HepG2 (cell line): Measurements from ENCODE around the gene RBM45. TPM values are rescaled to one million over a fixed set of nuclear protein-coding genes. Genes with fewer than 3 reads are reported as not detected.

Experiments used
- ARID2 ChIP-seq: sonication (generic); formaldehyde crosslinking; IDR thresholded peaks from 2 replicates; pipeline ENCODE4 v1.8.1; 2022; ENCODE audit warnings: mild to moderate bottlenecking, missing genetic modification reagents, borderline replicate concordance
- ATF1 ChIP-seq: IDR thresholded peaks from 2 replicates; pipeline ENCODE4 v1.6.1; 2016; ENCODE audit warnings: mild to moderate bottlenecking, control low read depth
- ELF4 ChIP-seq: sonication (generic); formaldehyde crosslinking; IDR thresholded peaks from 2 replicates; pipeline ENCODE4 v1.5.0; 2020; ENCODE audit warnings: missing genetic modification reagents, mild to moderate bottlenecking, moderate library complexity, borderline replicate concordance
- ERF ChIP-seq: IDR thresholded peaks from 2 replicates; pipeline ENCODE4 v1.6.1; 2018; ENCODE audit warnings: missing biosample characterization, missing genetic modification reagents
- ETV6 ChIP-seq: sonication (generic); formaldehyde crosslinking; conservative IDR thresholded peaks from 2 replicates; pipeline ENCODE4 v1.4.0; 2020; ENCODE audit warnings: missing genetic modification reagents
- FOSL2 ChIP-seq: sonication (generic); formaldehyde crosslinking; IDR thresholded peaks from 2 replicates; pipeline ENCODE4 v1.4.0; 2020; ENCODE audit warnings: missing genetic modification reagents
- GTF3A ChIP-seq: sonication (generic); formaldehyde crosslinking; conservative IDR thresholded peaks from 2 replicates; pipeline ENCODE4 v1.4.0; 2020; ENCODE audit warnings: mild to moderate bottlenecking, missing genetic modification reagents
- KAT7 ChIP-seq: IDR thresholded peaks from 2 replicates; pipeline ENCODE4 v1.6.1; 2018; ENCODE audit warnings: borderline replicate concordance, missing compliant biosample characterization
- KDM5A ChIP-seq: fragments of 200-600 bp; sonication (generic); IDR thresholded peaks from 2 replicates; pipeline ENCODE4 v1.7.0; 2018; ENCODE audit warnings: antibody characterized with exemption, mild to moderate bottlenecking, low read length, borderline replicate concordance
- KLF16 ChIP-seq, 2 experiments: sonication (generic) in 1 of 2; formaldehyde crosslinking in 1 of 2; IDR thresholded peaks; 2 replicates each; pipeline versions ENCODE4 v1.6.1 to v1.8.0; 2016 to 2023; ENCODE audit warnings: missing genetic modification reagents in 2 of 2, missing compliant biosample characterization in 1 of 2
- MTF1 ChIP-seq: sonication (generic); formaldehyde crosslinking; IDR thresholded peaks from 2 replicates; pipeline ENCODE4 v1.5.0; 2020; ENCODE audit warnings: missing genetic modification reagents
- NCOA2 ChIP-seq: sonication (generic); formaldehyde crosslinking; IDR thresholded peaks from 2 replicates; pipeline ENCODE4 v1.8.0; 2022; ENCODE audit warnings: inconsistent platforms
- NFE2 ChIP-seq: sonication (generic); formaldehyde crosslinking; IDR thresholded peaks from 2 replicates; pipeline ENCODE4 v1.4.0; 2020; ENCODE audit warnings: missing genetic modification reagents
- RBAK ChIP-seq: sonication (generic); formaldehyde crosslinking; IDR thresholded peaks from 2 replicates; pipeline ENCODE4 v1.5.1; 2020; ENCODE audit warnings: mild to moderate bottlenecking, missing genetic modification reagents
- REPIN1 ChIP-seq: sonication (generic); formaldehyde crosslinking; IDR thresholded peaks from 2 replicates; pipeline ENCODE4 v1.8.0; 2022; ENCODE audit warnings: missing genetic modification reagents, low read depth, mild to moderate bottlenecking, borderline replicate concordance
- RFXAP ChIP-seq: sonication (generic); formaldehyde crosslinking; IDR thresholded peaks from 2 replicates; pipeline ENCODE4 v1.4.0; 2020; ENCODE audit warnings: missing genetic modification reagents, borderline replicate concordance
- SCMH1 ChIP-seq: sonication (generic); formaldehyde crosslinking; IDR thresholded peaks from 2 replicates; pipeline ENCODE4 v1.9.0; 2021; ENCODE audit warnings: missing genetic modification reagents, mild to moderate bottlenecking, borderline replicate concordance
- SMAD9 ChIP-seq: sonication (generic); formaldehyde crosslinking; IDR thresholded peaks from 2 replicates; pipeline ENCODE4 v1.5.1; 2020; ENCODE audit warnings: mild to moderate bottlenecking, missing genetic modification reagents
- SUZ12 ChIP-seq: fragments of 150-350 bp; IDR thresholded peaks from 2 replicates; pipeline ENCODE4 v1.6.1; 2014; ENCODE audit warnings: low read depth, low read length
- U2AF1 ChIP-seq: fragments of 200-400 bp; formaldehyde crosslinking; optimal IDR thresholded peaks from 2 replicates; pipeline ENCODE3; 2017; ENCODE audit warnings: mild to moderate bottlenecking, low read depth, low read length
- ZEB1 ChIP-seq: IDR thresholded peaks from 2 replicates; pipeline ENCODE4 v1.6.1; 2012; ENCODE audit warnings: mild to moderate bottlenecking, low read depth, inconsistent platforms; ENCODE audit not compliant: insufficient replicate concordance
- ZFP62 ChIP-seq: sonication (generic); formaldehyde crosslinking; IDR thresholded peaks from 2 replicates; pipeline ENCODE4 v1.4.0; 2020; ENCODE audit warnings: missing genetic modification reagents
- ZFX ChIP-seq: sonication (generic); formaldehyde crosslinking; IDR thresholded peaks from 2 replicates; pipeline ENCODE4 v1.4.0; 2020; ENCODE audit warnings: mild to moderate bottlenecking, low read depth, missing genetic modification reagents, moderate library complexity
- ZNF207 ChIP-seq: fragments of 450-650 bp; IDR thresholded peaks from 2 replicates; pipeline ENCODE4 v1.6.1; 2016; ENCODE audit warnings: antibody characterized with exemption, borderline replicate concordance
- ZNF678 ChIP-seq: sonication (generic); formaldehyde crosslinking; IDR thresholded peaks from 2 replicates; pipeline ENCODE4 v1.4.0; 2020; ENCODE audit warnings: mild to moderate bottlenecking, missing genetic modification reagents
- ZNF777 ChIP-seq: sonication (generic); formaldehyde crosslinking; IDR thresholded peaks from 2 replicates; pipeline ENCODE4 v1.4.0; 2020; ENCODE audit warnings: missing genetic modification reagents
- ZNF878 ChIP-seq: sonication (generic); formaldehyde crosslinking; IDR thresholded peaks from 2 replicates; pipeline ENCODE4 v1.8.1; 2023; ENCODE audit warnings: mild to moderate bottlenecking, missing genetic modification reagents, moderate library complexity
- ZSCAN31 ChIP-seq: sonication (generic); formaldehyde crosslinking; IDR thresholded peaks from 2 replicates; pipeline ENCODE4 v1.5.0; 2020; ENCODE audit warnings: low read depth, mild to moderate bottlenecking, missing genetic modification reagents
- polyA plus RNA-seq, 8 experiments: library from polyadenylated mRNA; depleted of rRNA in 3 of 8; stranded (reverse) in 7 of 8; unstranded in 1 of 8; fragments of >200 nt; fragmentation: Illumina TruSeq in 4 of 8; extraction: Trizol in 4 of 8; gene quantifications; 2 replicates each; pipeline versions ENCODE4 v1.2.1 to v1.2.3, GENCODE V29; 2011 to 2016; ENCODE audit warnings: low read depth in 4 of 8, missing spikeins in 1 of 8, mixed read lengths in 1 of 8; ENCODE audit not compliant: insufficient read depth in 1 of 8
- total RNA-seq, 5 experiments: library from RNA; depleted of rRNA; stranded (reverse); fragments of >200 nt; fragmentation: Illumina TruSeq; extraction: Trizol; gene quantifications; 2 replicates each; pipeline ENCODE4 v1.2.3, GENCODE V29; 2016; ENCODE audit warnings: low read depth in 1 of 5
- TF ChIP-seq, protein P1 (sequence below): sonication (generic); formaldehyde crosslinking; IDR thresholded peaks from 2 replicates; pipeline ENCODE4 v1.5.0; 2020; ENCODE audit warnings: mild to moderate bottlenecking, low read depth, missing genetic modification reagents, borderline replicate concordance
- TF ChIP-seq, protein P2 (sequence below): sonication (generic); formaldehyde crosslinking; IDR thresholded peaks from 2 replicates; pipeline ENCODE4 v1.4.0; 2020; ENCODE audit warnings: mild to moderate bottlenecking, missing genetic modification reagents
- TF ChIP-seq, protein P3 (sequence below): sonication (generic); formaldehyde crosslinking; IDR thresholded peaks from 2 replicates; pipeline ENCODE4 v1.5.1; 2020; ENCODE audit warnings: missing genetic modification reagents, mild to moderate bottlenecking, borderline replicate concordance

The RBM45 gene
- total and polyA plus RNA-seq, 2 of the 13 experiments (the other 11 are each of a cell fraction or from before 2014, with no cell fraction given) = 5.7 to 25.2 TPM

DNA sequence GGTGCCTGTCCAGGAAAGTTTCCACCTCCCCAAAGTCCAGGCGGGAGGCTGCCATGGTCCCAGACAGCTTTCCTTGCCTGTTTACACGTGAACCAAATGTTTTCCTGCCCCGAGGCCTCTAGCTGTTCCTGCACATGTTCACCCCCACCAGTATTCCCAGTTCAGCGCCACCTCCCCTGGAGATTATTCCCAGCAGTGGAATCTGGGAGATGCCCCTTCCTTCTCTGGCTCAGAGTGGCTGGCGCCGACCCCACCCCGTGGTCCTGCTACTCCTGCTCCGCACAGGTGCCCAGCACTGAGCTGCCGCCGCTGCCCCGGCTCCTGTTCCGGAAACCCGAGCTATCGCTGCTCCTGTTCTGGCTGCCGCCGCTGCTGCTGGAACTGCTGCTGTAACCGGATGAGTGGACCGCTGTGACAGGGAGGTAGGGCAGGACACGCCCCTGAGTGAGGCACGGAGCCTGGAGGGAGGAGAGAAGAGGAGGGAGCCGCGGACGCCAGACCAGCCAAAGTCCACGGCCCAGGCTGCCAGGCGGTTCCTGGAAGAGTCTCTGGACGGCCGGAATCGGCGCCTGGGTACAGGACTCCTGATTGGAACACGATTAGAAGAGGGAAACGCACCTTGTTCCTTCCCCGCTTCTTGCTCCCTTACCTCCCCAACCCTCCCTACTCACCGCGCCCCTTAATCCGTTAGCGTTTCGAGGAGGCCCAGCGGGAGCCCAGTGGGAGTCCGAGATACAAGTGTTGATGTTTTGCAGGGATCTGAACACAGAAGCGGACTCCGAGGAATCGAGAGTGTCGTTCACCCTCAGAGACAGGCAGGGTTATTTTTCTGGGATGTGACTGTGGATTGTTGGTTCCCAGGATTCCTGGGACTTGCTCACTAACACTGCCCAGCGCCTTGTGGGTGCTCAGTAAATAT lies 39.6 kb upstream of the RBM45 start, which contains the start of gene PDE11A (continued):
- TF ChIP-seq REPIN1 (CRISPR knock-in tag) (peak; percentile 69; the same call in 1 of the 2 replicates), ZNF678 (CRISPR knock-in tag) (peak; percentile 84), RFXAP (CRISPR knock-in tag) (0 out of 2 replicates have a peak, but pooled peaks have one; percentile 33), ZFP62 (no peak), GTF3A (no peak), KAT7 (CRISPR knock-in tag) (peak; percentile 98), KLF16 (CRISPR knock-in tag; IDR thresholded peaks at IDR 0.05) (peak in 1 of 2 experiments; percentile 82; a peak in 1 of 4 replicates), ZNF878 (CRISPR knock-in tag) (0 out of 2 replicates have a peak, but pooled peaks have one; percentile 70), ERF (CRISPR knock-in tag) (peak; percentile 87), SUZ12 (no peak), FOSL2 (CRISPR knock-in tag) (peak; percentile 77), ETV6 (CRISPR knock-in tag) (peak; percentile 84), ARID2 (CRISPR knock-in tag) (peak; percentile 22; the same call in 1 of the 2 replicates), U2AF1 (peak; percentile 93), ZEB1 (no peak), ZFX (CRISPR knock-in tag) (peak; percentile 81), NFE2 (CRISPR knock-in tag) (no peak), RBAK (CRISPR knock-in tag) (no peak), ELF4 (CRISPR knock-in tag) (no peak), ATF1 (CRISPR knock-in tag) (no peak), ZSCAN31 (peak; percentile 89), KDM5A (no peak), SCMH1 (no peak), MTF1 (CRISPR knock-in tag) (no peak), SMAD9 (CRISPR knock-in tag) (0 out of 2 replicates have a peak, but pooled peaks have one; percentile 66), ZNF777 (peak; percentile 73), ZNF207 (no peak), NCOA2 (CRISPR knock-in tag) (peak; percentile 66; the same call in 1 of the 2 replicates)
- TF ChIP-seq, protein P1, sequence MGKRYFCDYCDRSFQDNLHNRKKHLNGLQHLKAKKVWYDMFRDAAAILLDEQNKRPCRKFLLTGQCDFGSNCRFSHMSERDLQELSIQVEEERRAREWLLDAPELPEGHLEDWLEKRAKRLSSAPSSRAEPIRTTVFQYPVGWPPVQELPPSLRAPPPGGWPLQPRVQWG = no peak
- TF ChIP-seq, protein P2, sequence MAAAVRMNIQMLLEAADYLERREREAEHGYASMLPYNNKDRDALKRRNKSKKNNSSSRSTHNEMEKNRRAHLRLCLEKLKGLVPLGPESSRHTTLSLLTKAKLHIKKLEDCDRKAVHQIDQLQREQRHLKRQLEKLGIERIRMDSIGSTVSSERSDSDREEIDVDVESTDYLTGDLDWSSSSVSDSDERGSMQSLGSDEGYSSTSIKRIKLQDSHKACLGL (CRISPR knock-in tag) = no peak
- TF ChIP-seq, protein P3, sequence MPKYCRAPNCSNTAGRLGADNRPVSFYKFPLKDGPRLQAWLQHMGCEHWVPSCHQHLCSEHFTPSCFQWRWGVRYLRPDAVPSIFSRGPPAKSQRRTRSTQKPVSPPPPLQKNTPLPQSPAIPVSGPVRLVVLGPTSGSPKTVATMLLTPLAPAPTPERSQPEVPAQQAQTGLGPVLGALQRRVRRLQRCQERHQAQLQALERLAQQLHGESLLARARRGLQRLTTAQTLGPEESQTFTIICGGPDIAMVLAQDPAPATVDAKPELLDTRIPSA = no peak
